ENCODE measurements around the gene FCSK. TPM values are rescaled to one million over a fixed set of nuclear protein-coding genes. Genes with fewer than 3 reads are reported as not detected.

The FCSK gene
- total and polyA plus RNA-seq, 10 of the 15 experiments (the other 5 are each of a cell fraction or from before 2014, with no cell fraction given), result 0.60 to 17.6 (median 7.4) TPM

DNA sequence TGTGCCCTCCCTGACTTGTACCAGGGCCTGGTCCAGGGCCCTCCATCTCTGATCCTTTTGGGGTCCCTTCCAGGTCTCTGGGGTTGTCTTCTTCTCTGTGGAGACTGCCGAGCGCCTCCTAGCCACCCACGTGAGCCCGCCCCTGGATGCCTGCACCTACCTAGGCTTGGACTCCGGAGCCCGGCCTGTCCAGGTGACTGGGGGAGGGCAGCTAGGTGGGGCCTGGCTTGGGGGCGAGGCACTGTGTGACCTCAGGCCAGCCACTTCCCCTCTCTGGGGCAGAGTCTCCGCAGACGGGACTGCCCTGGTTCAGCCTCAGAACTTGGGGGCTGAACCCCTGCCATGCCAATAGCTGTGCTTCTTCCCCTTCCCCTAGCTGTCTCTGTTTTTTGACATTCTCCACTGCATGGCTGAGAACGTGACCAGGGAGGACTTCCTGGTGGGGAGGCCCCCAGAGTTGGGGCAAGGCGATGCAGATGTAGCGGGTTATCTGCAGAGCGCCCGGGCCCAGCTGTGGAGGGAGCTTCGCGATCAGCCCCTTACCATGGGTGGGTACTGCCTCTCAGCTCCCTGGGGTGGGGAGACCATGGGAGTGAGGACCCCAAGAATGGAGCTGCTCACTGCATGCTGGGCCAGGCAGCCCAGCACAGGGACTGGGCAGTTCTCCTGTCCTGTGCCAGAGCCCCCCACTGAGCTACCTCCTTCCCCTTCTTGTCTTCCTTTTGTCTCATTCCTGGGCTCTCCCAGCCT is 14.6 kb downstream of the FCSK start (continued):
- TF ChIP-seq BCLAF1 (IDR thresholded peaks at IDR 0.05) (no peak), ZZZ3 (IDR thresholded peaks at IDR 0.05; ENCODE audit: control insufficient read depth, insufficient read length, low read depth) (no peak), RCOR1 (conservative IDR thresholded peaks at IDR 0.05; ENCODE audit: low read depth, low read length) (no peak), DPF2 (IDR thresholded peaks at IDR 0.05) (no peak), NBN (IDR thresholded peaks at IDR 0.05) (no peak), MYC (IDR thresholded peaks at IDR 0.05; ENCODE audit: insufficient read depth, insufficient read length, insufficient replicate concordance, low read length, severe bottlenecking) (no peak), WRNIP1 (IDR thresholded peaks at IDR 0.05; ENCODE audit: borderline replicate concordance, low read depth, low read length) (no peak), E2F8 (IDR thresholded peaks at IDR 0.05; ENCODE audit: low read depth, partially characterized antibody) (no peak)
- TF ChIP-seq, protein P1, sequence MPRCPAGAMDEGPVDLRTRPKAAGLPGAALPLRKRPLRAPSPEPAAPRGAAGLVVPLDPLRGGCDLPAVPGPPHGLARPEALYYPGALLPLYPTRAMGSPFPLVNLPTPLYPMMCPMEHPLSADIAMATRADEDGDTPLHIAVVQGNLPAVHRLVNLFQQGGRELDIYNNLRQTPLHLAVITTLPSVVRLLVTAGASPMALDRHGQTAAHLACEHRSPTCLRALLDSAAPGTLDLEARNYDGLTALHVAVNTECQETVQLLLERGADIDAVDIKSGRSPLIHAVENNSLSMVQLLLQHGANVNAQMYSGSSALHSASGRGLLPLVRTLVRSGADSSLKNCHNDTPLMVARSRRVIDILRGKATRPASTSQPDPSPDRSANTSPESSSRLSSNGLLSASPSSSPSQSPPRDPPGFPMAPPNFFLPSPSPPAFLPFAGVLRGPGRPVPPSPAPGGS (IDR thresholded peaks at IDR 0.05; ENCODE audit: borderline replicate concordance, insufficient read depth, low read depth, low read length, poor library complexity, severe bottlenecking), result no peak
- TF ChIP-seq, protein P2, sequence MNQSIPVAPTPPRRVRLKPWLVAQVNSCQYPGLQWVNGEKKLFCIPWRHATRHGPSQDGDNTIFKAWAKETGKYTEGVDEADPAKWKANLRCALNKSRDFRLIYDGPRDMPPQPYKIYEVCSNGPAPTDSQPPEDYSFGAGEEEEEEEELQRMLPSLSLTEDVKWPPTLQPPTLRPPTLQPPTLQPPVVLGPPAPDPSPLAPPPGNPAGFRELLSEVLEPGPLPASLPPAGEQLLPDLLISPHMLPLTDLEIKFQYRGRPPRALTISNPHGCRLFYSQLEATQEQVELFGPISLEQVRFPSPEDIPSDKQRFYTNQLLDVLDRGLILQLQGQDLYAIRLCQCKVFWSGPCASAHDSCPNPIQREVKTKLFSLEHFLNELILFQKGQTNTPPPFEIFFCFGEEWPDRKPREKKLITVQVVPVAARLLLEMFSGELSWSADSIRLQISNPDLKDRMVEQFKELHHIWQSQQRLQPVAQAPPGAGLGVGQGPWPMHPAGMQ (IDR thresholded peaks at IDR 0.05; ENCODE audit: borderline replicate concordance), result no peak
